ENCODE data around the gene RBM39.
"Not testable (repeated sequence)": the region's sequence is repeated elsewhere in the genome, so short reads cannot be mapped to it uniquely, and the experiment has no call there.

The RBM39 gene

DNA sequence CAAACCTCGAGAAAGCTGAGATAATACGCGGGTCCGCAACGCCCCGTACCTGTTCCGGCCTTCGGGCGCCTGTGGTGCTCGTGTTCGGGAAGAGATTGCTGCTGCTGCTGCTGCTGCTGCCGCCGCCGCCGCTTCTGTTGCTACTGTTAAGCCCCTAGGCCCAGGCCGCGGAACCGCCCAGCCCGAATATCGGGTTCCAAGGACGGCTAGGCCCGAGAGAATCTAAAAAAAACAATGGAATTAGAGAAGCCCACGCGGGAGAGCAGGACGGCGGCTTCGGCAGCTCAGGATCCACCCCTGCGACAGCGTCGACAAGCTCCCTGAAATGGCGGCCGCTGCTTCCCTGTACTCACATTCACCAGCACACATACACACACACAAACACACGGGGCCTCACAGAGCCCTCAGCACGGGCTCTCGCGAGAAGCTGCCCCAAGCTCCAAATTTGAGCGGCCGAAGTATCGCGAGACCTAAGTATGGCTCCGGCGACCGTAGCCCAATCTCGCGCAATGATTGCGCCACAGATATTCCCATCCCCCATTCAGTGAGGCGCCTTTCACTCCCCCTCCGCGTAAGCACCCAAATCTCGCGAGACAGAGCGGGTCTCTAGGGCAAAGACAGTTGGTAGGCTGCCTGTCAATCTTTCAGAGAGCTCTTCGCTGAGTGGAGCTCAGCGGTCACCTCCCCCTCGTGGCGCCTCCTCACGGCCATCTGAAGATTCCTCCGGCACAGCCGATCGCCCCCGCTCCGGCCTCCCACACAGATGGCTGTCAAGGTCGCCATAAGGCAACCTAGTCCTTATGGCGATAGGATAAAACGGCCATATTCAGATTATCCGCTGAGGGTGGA is at the start of gene RBM39:
TSS of gene RBM39 (minus strand) at position 369 of the 849 bp plus-strand sequence. CDS start 1,386 bp downstream, outside the sequence.
- DNase-seq (ENCODE audit: low read depth in 3 of 3), result peak; percentile 90 to 99 (median 98)

DNA sequence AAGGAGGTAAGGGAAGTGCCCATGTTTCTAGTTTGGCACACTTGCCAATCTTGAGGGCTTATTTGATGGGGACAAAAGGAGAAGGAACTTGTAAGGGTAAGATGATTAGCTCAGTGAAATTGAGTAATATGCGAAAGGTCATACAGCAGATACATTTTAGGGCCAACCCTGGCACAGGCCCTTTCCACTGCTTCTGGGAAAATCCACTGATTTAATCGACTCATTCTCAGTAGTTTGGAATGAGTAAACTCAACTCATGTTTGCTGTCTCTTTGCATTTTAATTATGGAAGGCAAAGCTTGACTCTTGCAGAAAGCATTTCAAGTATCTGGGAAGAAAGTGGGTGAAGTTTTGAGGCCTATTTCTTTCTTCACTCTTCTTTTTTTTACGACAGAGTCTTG is 49.8 kb upstream of the RBM39 start:
- DNase-seq (ENCODE audit: low read depth in 3 of 3), result no peak

DNA sequence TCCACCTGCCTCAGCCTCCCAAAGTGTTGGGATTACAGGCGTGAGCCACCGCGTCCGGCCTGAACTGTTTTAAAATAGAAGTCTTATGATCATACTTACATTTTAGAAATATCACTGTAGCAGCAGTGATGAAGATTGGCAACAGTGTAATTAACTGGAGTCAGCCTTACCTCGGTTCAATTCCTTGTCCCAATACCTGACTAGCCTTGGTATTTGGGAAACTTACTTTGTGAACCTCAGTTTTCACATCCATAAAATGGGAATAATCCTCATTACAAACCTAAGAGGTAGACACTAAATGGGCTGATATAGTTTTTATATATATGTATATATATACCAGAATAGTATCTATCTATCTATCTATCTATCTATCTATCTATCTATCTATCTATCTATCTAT is 49.0 kb upstream of the RBM39 start:
- no peak for DNase-seq (ENCODE audit: low read depth in 3 of 3)

DNA sequence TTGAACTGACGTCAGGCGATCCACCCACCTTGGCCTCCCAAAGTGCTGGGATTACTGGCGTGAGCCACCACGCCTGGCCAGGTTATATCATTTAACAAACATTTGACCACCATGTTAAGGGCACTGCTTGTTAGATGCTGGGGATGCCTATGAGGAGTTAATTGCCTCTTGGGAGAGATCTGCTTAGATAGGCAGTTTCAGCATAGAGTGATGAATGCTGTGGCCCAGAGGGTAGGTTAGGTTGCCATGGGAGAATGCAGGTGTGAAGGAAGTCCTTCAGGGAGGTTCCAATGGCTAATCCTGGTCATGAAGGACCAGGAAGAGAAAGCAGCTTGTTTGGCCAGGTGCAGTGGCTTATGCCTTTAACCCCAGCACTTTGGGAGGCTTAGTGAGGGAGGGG is 46.7 kb upstream of the RBM39 start:
- no peak for DNase-seq (ENCODE audit: low read depth in 3 of 3)

DNA sequence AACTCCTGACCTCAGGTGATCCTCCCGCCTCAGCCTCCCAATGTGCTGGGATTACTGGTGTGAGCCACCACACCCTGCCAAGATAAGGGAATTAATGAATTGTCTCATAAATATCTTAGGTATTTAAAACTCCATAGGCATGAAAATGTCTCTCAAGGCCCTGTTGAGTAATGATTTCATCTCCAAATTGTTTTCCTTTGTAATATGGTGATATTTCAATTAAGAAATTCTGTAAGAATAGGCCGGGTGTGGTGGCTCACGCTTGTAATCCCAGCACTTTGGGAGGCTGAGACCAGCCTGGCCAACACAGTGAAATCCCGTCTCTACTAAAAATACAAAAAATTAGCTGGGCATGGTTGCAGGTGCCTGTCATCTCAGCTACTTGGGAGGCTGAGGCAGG is 43.5 kb upstream of the RBM39 start:
- not testable (repeated sequence) for DNase-seq (ENCODE audit: low read depth in 3 of 3)

DNA sequence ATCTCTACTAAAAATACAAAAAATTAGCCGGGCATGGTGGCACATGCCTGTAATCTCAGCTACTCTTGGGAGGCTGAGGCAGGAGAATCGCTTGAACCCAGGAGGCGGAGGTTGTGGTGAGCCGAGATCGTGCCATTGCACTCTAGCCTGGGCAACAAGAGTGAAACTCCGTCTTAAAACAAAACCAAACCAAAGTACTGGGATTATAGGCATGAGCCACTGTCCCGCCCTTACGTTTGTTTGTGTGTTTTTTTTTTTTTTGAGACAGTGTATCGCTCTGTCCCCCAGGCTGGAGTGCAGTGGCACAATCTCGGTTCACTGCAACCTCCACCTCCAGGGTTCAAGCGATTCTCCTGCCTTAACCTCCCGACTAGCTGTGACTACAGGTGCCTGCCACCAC is 41.8 kb upstream of the RBM39 start:
- not testable (repeated sequence) for DNase-seq (ENCODE audit: low read depth in 3 of 3)

DNA sequence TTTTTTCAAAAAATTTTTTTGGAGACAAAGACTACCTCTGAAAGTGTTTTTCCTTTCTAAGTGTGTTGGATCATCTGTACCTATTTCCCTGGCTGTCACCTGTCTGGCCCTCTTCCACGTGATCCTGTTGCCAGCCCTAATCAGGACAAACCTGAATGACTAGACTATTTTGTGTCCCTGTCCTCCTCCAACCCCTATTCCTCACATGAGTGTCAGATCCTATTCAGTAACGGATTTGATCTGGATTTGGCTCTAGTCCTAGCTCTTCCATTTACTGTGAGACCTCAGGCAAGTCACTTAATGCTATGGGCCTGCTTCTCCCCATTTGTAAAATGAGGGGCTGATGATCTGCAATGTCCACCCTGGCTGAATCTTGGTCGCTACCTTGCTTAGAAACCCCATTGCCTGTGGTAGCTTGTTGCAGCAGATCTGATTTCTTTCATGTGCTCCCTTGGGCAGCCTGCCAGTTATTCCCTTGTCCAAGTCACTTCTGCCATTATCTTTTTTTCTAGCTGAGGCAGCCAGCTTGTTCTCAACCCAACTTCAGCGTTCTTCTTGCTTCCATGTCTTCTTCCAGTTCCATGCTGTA is 34.5 kb upstream of the RBM39 start:
- DNase-seq (ENCODE audit: low read depth in 3 of 3), result no peak

DNA sequence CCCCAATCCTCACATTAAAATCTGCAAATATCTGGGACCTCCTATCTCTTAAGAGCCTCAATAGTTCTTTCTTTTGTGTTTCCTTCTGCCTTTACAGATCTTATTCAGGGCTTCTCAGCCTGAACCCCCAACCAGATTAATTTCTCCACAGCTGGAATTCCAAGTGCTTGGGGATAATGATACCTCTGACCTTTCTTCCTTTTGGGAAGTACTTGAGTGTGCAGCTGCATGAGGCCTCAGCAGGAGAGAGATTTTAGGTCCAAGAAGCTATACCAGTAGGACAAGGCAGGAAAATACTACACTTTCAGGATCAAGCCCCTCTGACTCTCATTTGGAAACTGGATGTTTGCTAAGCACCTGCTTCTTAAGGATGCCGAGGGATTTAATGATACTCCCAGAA is 32.3 kb upstream of the RBM39 start:
- DNase-seq (ENCODE audit: low read depth in 3 of 3), result no peak

DNA sequence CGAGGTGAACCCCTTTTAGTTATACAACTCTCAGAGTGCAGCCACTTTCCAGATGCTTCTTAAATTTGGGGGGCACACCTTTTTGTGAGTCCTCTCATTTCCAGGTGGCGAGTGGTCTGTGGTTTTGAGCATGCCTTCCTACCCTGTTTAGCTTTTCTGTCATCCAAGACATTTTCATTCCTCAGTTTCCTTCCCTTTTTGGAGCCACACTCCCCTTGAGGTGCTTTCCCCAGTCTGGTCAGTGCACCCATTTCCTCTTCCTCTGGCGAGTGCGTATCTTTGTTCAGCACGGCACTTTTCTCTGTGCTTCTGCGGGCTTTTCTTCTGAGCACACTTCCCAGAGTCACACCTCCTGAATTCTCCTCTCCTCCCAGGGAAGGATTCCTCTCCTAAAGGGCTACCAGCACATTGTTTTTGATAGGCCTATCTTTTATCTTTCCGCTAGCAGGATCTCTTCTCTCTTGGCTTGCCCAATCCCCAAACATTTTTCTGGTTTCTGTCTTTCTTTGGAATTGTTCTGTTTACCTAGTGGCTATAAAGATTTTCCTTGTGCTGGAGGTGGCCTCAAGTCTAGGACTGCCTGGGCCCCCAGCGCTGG is 31.2 kb upstream of the RBM39 start:
- DNase-seq (ENCODE audit: low read depth in 3 of 3), result no peak

DNA sequence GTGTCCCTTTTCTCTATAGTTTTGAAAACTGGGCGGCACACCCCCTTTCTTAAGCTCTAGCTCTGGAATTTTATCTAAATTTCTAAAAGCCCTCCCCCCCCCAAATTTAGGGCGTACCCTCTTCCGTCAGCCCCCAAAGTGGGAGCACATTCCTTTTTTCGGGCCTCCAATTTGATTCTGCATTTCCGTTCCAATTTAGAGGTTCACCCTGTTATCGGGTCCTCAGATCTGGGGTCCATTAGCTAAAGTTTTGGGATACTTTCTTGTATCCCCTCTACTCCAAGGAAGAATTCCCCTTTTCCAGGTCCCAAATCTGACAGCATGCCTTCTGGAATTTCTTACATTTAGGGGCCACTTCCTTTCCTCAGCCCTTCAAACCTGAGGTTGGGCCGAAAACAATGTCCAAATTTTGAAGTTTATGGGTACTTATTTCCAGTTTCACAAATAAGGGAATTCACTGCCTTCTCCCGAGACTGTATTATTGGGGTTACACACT is 30.6 kb upstream of the RBM39 start:
- no peak for DNase-seq (ENCODE audit: low read depth in 3 of 3)

DNA sequence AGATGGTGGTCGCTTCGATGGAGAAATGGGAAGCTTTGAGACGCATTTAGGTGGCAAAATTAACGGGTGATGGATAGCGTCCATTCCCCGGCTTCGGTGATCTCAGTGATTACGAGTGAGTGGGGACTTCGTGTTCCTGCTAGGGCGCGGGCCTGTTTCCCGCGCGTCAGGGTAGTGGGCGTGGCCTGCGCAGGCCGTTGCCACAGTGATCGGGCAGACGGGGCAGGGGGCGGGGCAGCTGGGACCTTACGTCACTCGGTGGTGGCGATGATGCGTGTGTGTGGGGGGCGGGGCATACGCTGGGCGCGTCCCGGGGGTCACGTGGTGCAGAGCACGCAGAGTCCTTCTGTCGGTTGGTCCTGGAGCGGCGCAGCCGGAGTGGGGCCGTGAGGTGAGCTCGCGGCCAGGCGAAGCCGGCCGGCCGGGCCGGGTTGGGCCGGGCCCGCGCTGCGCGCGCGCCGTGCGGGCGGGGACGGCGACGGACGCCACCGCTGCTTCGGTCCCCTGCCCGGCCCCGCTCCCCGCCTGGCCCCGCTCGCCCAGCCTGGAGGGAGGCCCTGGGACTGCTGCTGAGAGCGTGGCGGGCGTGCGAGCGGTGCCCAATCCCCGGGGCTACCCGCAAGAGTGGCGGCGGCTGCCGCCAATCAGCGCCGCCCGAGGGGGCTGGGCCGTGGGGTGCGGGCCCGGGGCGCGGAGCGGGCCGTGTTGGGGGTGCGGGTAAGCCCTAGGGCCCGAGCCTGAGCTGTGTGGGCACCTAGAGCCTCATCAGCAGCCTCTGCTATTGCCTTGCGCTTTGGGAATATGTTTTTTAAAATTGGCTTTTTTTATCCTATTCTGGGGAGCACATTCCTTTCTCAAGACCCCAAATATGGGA is 29.9 kb upstream of the RBM39 start, which contains the start of gene PHF20:
TSS of gene PHF20 (plus strand) at position 327 of the 874 bp plus-strand sequence. CDS start 29,508 bp downstream, outside the sequence.
- DNase-seq (ENCODE audit: low read depth in 3 of 3), result peak; percentile 100

DNA sequence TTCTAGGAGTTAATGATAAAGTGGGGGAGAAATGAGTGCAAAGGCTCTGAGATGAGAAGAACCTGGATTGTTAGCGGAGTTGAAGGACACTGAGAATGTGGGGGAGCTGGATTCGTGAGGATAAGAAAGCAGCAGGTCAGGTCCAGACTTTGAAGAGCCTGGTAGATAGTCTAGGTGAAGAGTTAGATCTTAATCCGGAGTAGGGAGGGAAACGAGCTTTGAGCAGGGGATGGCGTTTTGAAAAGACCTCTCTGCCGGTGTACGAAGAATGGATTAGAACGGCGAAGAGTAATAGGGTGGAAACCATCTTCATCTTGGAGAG is 29.3 kb upstream of the RBM39 start:
- DNase-seq (ENCODE audit: low read depth in 3 of 3), result no peak

DNA sequence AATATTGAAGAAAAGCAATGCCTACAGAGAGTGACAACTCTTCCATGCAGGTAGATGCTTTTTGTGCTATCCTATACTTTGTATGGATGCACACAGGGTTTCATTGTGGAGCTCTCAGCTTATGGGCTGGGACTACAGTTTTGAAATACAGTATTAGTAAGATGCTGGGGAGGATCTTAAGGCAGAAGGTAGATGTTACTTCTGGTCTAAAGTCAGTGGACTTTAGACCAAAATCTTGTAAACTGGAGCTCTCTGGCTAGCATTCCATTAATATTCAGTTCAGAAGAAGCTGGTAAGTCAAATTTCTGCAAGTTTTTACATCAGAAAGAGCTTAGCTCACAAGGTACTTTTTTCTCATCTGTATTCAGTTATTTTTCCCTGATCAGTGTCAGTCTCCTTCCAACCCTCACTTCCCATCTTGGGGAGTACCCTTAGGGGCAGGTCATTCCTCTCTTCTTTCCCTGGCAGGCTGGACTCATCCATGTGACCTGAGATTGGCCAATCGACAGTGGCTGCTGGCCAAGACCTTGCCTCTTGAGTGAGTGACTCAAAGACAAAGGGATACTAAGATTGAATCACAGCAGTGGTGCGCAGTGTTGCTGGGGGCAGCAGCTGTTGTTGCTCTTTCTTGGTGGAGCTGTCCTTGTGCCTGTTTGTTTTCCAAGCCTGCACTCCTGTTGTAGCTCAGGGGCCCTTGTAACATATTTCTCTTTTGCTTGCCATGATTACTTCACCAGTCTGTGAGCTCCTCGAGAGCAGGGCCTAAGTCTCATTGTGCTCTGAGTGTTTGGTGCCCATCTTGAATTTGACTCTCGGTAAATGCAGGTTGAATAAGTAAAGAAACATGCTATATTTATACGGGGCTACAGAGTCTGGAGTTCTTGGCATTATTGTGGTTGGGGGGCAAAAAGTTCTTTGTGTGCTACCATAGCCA is 26.9 kb upstream of the RBM39 start:
- DNase-seq (ENCODE audit: low read depth in 3 of 3), result no peak

DNA sequence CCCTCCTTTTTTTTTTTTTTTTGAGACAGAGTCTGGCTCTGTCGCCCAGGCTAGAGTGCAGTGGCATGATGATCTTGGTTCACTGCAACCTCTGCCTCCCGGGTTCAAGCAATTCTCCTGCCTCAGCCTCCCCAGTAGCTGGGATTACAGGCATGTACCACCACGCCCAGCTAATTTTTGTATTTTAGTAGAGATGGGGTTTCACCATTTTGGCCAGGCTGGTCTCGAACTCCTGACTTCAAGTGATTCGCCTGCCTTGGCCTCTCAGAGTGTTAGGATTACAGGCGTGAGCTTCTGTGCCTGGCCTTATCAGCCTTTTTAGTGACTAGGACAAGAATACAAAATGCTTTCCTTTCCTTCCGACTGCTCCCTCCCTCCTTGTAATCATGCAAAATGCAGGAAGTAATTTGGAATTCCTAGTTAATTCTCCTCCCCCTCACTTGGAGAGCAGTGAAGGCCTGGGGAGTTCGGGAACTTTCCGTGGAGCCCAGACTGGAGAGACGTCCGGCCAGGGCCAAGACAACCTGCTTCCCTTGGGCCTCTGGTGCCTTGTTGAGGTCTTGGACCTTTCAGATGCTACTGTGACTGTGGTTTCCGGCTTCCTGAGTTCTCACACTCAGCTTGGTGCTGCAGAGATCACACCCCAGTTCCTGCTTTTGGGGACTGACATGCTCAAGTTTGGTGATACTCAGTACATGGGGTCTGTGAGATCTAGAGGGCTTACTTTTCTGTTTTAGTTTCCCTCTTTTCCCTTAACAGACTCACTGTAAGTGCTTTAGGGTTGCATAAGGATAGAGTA is 25.8 kb upstream of the RBM39 start:
- DNase-seq (ENCODE audit: low read depth in 3 of 3), result peak in 2 of 3 experiments; percentile 34 to 52

DNA sequence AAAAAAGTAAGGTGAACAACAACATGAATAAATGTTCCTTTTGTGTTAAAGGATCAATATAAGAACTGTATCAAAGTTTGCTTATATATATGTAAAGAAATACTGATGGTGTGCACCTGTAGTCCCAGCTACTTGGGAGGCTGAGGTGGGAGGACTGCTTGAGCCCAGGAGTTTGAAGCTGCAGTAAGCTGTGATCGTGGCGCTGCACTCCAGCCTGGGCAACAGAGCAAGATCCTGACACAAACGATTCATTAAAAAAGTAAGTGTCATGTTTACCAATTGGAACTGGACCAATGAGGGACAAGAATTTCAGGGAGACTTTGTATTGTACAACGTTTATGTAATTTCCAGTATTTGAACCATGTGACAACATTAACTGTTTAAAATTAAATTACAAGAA is 24.8 kb upstream of the RBM39 start:
- DNase-seq (ENCODE audit: low read depth in 3 of 3), result no peak

DNA sequence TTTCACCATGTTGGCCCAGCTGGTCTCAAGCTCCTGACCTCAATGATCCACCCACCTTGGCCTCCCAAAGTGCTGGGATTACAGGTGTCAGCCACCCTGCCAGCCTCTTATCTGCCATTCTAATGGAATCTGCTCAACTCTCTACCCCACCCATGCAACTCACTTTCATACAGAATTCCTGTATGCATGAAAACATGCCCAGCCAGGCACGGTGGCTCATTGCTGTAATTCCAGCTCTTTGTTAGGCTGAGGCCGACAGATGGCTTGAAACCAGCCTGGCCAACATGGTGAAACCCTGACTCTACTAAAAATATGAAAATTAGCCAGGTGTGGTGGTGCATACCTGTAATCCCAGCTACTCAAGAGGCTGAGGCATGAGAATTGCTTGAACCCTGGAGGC is 22.9 kb upstream of the RBM39 start:
- DNase-seq (ENCODE audit: low read depth in 3 of 3), result not testable (repeated sequence)

DNA sequence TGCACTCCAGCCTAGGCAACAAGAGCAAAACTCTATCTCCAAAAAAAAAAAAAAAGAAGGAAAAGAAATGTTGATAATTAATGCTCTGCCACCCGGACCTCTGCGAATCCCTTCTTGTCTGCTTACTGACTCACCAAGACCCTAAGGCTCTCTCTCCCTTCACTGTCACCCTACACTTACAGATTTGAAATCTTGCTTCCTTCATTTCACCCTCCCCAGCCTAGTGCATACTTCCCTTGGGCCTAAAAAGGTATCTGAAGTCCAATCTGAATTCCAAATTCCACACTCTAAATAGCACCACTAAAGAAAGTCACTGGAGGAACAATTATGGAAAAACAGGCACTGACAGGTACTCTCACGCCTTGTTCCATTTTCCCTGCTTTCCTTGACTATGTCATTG is 20.4 kb upstream of the RBM39 start:
- DNase-seq (ENCODE audit: low read depth in 3 of 3), result no peak

DNA sequence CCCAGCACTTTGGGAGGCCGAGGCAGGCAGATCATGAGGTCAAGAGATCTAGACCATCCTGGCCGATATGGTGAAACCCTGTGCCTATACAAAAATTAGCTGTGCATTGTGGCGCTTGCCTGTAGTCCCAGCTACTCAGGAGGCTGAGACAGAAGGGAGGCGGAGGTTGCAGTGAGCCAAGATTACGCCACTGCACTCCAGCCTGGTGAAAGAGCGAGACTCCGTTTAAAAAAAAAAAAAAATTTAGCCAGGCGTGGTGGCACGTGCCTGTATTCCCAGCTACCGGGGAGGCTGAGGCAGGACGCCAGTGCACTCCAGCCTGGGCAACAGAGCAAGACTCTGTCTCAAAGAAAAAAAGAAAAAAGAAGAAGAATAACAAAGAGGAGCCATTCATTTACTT is 19.5 kb upstream of the RBM39 start:
- DNase-seq (ENCODE audit: low read depth in 3 of 3), result not testable (repeated sequence)

DNA sequence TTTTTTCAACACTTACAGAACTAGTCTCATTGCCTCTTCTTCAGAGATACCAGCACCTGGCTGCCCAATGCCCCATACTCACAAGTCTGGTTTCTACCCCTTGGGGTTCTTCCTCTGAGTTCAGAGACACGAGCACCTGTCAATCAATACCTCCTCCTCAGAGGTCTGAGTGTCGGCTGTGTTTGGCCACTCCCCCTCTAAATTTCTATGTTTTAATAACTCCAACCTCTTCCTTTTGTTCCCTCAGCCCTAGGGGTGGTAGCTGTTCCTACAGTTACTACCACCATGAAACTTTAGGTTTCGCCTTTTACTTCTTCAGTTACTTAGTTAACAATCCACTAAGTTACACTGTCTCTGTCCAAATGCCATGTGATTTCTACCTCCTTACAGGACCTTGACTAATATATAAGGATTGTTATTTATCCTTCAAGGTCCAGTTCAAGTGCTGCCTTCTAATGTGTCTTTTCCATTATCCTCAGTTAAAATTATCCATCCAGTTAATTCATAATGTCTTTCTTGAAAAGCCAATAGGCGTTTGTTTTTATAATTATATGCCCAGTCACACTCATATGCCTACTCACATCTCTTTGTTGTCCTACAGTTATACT is 15.1 kb upstream of the RBM39 start:
- DNase-seq (ENCODE audit: low read depth in 3 of 3), result no peak

Measured in stimulated activated CD4-positive, alpha-beta T cell treated with anti-CD3 and anti-CD28 coated beads, TNF-alpha, amount 100 ng/mL, for 4 hours (primary cell).